SK-N-MC (cell line): Measurements from ENCODE around the gene VARS2.

ENCODE experiments used
- DNase-seq: peaks from one replicate; pipeline ENCODE4 v3.0.0-alpha.2; 2011; ENCODE audit warnings: low read depth, low spot score
- H3K27ac ChIP-seq: fragments of 200-600 bp; sonication (generic); 2 replicates; pipeline ENCODE4 v1.5.1; 2016; ENCODE audit warnings: mixed run types
- H3K36me3 ChIP-seq: fragments of 200-600 bp; sonication (generic); 2 replicates; pipeline ENCODE4 v1.6.1; 2017; ENCODE audit warnings: antibody characterized with exemption, low read length, mixed read lengths; ENCODE audit not compliant: insufficient read depth
- H3K4me3 ChIP-seq: fragments of 200-600 bp; sonication (generic); 2 replicates; pipeline ENCODE4 v1.5.1; 2016
- H3K9ac ChIP-seq: fragments of 200-600 bp; sonication (generic); 2 replicates; pipeline ENCODE4 v1.8.0; 2017; ENCODE audit warnings: mixed run types, mixed read lengths; ENCODE audit not compliant: insufficient read length
- H3K9me3 ChIP-seq: fragments of 200-600 bp; sonication (generic); 2 replicates; pipeline ENCODE4 v1.6.1; 2017; ENCODE audit warnings: low read depth, mild to moderate bottlenecking, antibody characterized with exemption, low read length, moderate library complexity, mixed read lengths
- EZH2 ChIP-seq: fragments of 200-600 bp; sonication (generic); IDR thresholded peaks from one replicate; pipeline ENCODE4 v1.6.1; 2017; ENCODE audit warnings: antibody characterized with exemption
- FOXP2 ChIP-seq: optimal IDR thresholded peaks from 2 replicates; pipeline ENCODE3; 2011; ENCODE audit warnings: mild to moderate bottlenecking, moderate library complexity; ENCODE audit not compliant: insufficient read depth; ENCODE audit errors: extremely low read length, control extremely low read depth
- POLR2AphosphoS5 ChIP-seq: IDR thresholded peaks from 2 replicates; pipeline ENCODE4 v1.6.1; 2012; ENCODE audit warnings: mild to moderate bottlenecking, low read depth, low read length, borderline replicate concordance

The VARS2 gene

GRCh38 chr6:30876039-30876730 lies 37.9 kb upstream of the VARS2 start:
- TF ChIP-seq POLR2AphosphoS5 (no peak), FOXP2 (no peak), EZH2 (no peak)
- no peak for DNase-seq
- H3K9me3 ChIP-seq = peaks cover 11% of the 10 kb centered on the region
- H3K27ac ChIP-seq = peak overlapping the region; percentile 25; the same call in 1 of the 2 replicates
- no peaks in the 10 kb centered on the region for H3K36me3 ChIP-seq
- H3K9ac ChIP-seq = no peak overlapping the region
- no peak overlapping the region for H3K4me3 ChIP-seq

DNA sequence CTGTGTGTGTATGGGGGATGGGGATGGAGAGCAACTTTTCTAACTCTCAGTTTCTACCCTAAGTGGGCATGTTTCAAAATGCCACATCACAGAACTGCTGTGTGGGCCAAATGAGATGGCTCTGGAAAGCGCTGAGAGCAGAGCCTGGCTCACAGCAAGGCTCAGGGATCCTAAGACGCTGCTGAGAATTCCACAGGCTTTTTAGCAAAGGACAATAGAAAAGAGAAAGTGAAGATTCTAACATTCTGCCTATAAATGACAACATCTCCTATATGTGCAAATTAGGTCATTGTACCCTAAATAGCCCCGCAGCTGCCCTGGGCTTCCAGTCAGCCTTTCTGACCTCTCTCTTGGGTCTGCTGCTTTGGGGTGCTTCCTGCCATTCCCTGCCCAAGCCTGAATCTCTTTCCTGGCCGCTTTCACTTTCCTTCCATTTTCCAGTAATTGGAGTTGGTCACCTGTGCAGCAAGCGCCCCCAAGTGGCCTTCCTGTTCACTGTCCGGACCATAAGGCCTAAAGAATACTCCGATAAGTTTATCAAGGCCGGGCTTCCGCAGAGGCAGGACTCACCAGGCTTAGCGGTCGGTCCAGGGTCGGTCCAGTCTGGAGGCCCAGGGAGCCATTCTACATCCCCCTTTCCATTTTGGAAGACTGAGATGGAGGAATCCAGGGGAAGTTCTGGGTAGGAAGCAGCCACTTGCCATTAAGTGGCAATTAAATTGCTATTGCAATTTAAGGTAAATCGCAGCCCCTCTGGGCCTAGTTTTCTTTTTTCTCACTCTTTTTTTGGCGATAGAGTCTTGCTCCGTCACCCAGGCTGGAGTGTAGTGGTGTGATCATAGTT lies 36.4 kb upstream of the VARS2 start:
- Histone ChIP-seq H3K9me3 (peaks cover 6% of the 10 kb centered on the region; the same call in 1 of the 2 replicates), H3K36me3 (no peaks in the 10 kb centered on the region), H3K4me3 (peak overlapping the region; percentile 60), H3K27ac (no peak overlapping the region), H3K9ac (peak overlapping the region; percentile 25)
- DNase-seq = peak; percentile 59
- TF ChIP-seq POLR2AphosphoS5 (no peak), FOXP2 (no peak), EZH2 (no peak)

- Histone ChIP-seq H3K36me3 (no peaks in the 10 kb centered on the region), H3K4me3 (no peak overlapping the region), H3K9me3 (no peaks in the 10 kb centered on the region), H3K9ac (no peak overlapping the region), H3K27ac (peak overlapping the region; percentile 13; the same call in 1 of the 2 replicates)
- no peak for TF ChIP-seq EZH2
- TF ChIP-seq POLR2AphosphoS5 = no peak
- TF ChIP-seq FOXP2 = no peak
- no peak for DNase-seq
These were observed 34.2 kb upstream of the VARS2 start for GRCh38 chr6:30879684-30880427.

DNA sequence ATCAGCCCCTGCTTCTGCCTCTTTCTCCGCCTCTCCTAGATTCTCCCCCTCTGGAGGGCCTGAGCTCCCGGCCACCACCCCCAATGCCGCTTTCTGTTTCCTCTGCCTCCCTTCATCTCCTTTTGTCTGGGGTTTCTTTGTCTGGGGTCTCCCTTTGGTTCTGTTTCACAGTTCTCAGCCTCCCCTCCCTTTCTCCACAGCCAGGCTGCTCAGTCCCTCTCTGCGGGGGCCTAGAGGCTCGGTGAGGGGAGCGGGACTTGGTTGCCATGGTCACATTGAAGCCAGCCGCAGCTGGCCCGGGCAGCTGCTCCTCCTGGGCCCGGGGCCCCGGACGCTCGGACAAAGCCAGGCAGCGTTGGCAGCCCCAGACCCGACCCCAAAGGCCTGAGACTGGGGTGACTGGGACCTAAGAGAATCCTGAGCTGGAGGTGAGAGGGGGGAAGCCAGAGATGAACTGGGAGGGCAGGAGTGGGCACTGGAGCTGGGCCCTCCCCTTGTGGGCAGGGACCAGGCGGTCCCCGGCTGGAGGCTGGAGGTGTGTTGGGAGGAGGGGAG lies 33.3 kb upstream of the VARS2 start:
- DNase-seq = no peak
- peak overlapping the region; percentile 13; the same call in 1 of the 2 replicates for H3K27ac ChIP-seq

GRCh38 chr6:30881392-30882203 lies 32.4 kb upstream of the VARS2 start:
- Histone ChIP-seq H3K9ac (no peak overlapping the region), H3K4me3 (no peak overlapping the region), H3K27ac (no peak overlapping the region), H3K9me3 (no peaks in the 10 kb centered on the region), H3K36me3 (no peaks in the 10 kb centered on the region)
- TF ChIP-seq EZH2 = no peak
- no peak for TF ChIP-seq FOXP2
- TF ChIP-seq POLR2AphosphoS5 = no peak
- DNase-seq = no peak

More for the DNA sequence above, 33.3 kb upstream of the VARS2 start:
- TF ChIP-seq FOXP2 = no peak
- TF ChIP-seq EZH2 = no peak
- no peak for TF ChIP-seq POLR2AphosphoS5
- Histone ChIP-seq H3K4me3 (no peak overlapping the region), H3K9ac (no peak overlapping the region), H3K36me3 (no peaks in the 10 kb centered on the region), H3K9me3 (no peaks in the 10 kb centered on the region)

- H3K36me3 ChIP-seq = no peaks in the 10 kb centered on the region
- no peak overlapping the region for H3K4me3 ChIP-seq
- TF ChIP-seq FOXP2 (no peak), EZH2 (no peak), POLR2AphosphoS5 (no peak)
- DNase-seq = no peak
- no peaks in the 10 kb centered on the region for H3K9me3 ChIP-seq
- no peak overlapping the region for H3K27ac ChIP-seq
- H3K9ac ChIP-seq = peak overlapping the region; percentile 37
These were observed 31.8 kb upstream of the VARS2 start for GRCh38 chr6:30882204-30882758.
